Suprapubic skin (tissue), 4 donors: ENCODE measurements around the gene CCNQ.
A peak's percentile ranks its signal among the peaks of the same experiment; 100 is the strongest.

Experiments used
- CTCF ChIP-seq, 2 donors: fragments of 200-600 bp in 1 of 2; fragments of 450-650 bp in 1 of 2; sonication (generic) in 1 of 2; IDR thresholded peaks; one replicate each; pipeline ENCODE4 v1.5.1; 2016 to 2019; ENCODE audit warnings: antibody characterized with exemption in 2 of 2, mild to moderate bottlenecking in 1 of 2, moderate library complexity in 1 of 2
- EP300 ChIP-seq: sonication (generic); formaldehyde crosslinking; IDR thresholded peaks from one replicate; pipeline ENCODE4 v1.6.1; 2017; ENCODE audit warnings: antibody characterized with exemption
- POLR2A ChIP-seq, 2 donors: fragments of 450-650 bp; IDR thresholded peaks; one replicate each; pipeline ENCODE4 v1.6.1; 2017; ENCODE audit warnings: antibody characterized with exemption in 2 of 2, mild to moderate bottlenecking in 2 of 2, moderate library complexity in 2 of 2
- POLR2AphosphoS5 ChIP-seq, 3 donors: sonication (generic); formaldehyde crosslinking; IDR thresholded peaks; one replicate each; pipeline ENCODE4 v1.6.1; 2017; ENCODE audit warnings: antibody characterized with exemption in 3 of 3

GRCh38 chrX:153609917-153610835 is 11.2 kb upstream of the CCNQ start:
- no peak for TF ChIP-seq POLR2AphosphoS5 (IDR thresholded peaks at IDR 0.05)
- peak; percentile 47 to 72 for TF ChIP-seq CTCF (IDR thresholded peaks at IDR 0.05)
- TF ChIP-seq POLR2A (IDR thresholded peaks at IDR 0.05), result no peak
- no peak for TF ChIP-seq EP300
